Measurements from ENCODE around the gene SRSF3.
"Not testable (repeated sequence)": the region's sequence is repeated elsewhere in the genome, so short reads cannot be mapped to it uniquely, and the experiment has no call there.

SRSF3 gene

DNA sequence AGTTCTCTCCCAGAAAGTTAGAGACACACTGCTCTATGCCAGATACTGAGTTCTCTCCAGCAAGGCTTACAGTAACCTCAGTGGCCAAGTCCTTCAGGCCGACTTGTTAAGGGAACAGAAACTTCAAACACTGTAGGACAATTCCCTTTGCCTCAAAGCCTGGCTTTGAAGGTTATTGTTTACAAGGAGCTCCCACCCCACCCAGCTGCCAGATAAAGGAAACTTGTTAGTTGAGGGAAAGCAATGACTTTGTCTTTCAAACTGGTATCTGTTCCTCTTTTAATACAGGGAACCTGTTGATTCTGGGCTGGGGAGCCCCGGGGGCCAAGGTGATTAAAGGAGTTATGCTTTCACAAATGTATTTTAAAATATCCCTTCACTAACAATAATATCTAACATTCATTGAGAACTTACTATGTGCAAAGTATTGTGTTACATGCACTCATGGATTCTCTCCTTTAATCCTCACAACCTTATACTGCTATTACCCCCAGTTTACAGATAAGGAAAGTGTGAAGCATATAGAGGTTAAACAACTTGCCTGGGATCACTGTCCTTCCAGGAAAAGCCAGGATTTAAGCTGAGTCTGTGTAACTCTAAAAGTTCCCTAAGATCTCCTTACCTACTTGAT lies 56.8 kb downstream of the SRSF3 start:
- no peak for FAIRE-seq

- FAIRE-seq, result no peak
Observed at GRCh38 chr6:36651659-36652379, 57.7 kb downstream of the SRSF3 start.

GRCh38 chr6:36654469-36654868 lies 60.3 kb downstream of the SRSF3 start:
- not testable (repeated sequence) for FAIRE-seq

Data from G401.6 (cell line).